Measurements from ENCODE around the gene GLI2. TPM values are rescaled to one million over a fixed set of nuclear protein-coding genes. Genes with fewer than 3 reads are reported as not detected.

The GLI2 gene
- total RNA-seq, 4 donors from 2014 or later, result 7.5 to 14.9 (median 8.7) TPM

- no peak for TF ChIP-seq POLR2A (IDR thresholded peaks at IDR 0.05)
- TF ChIP-seq EP300 (IDR thresholded peaks at IDR 0.05), result no peak
- no peak for TF ChIP-seq CTCF (IDR thresholded peaks at IDR 0.05)
- Histone ChIP-seq H3K27ac (peak overlapping the region; percentile 69 to 89 (median 75)), H3K36me3 (no peaks in the 10 kb centered on the region), H3K4me1 (peaks cover 0 to 58% (median 10%) of the 10 kb centered on the region in 4 donors), H3K4me3 (peak overlapping the region; percentile 43 to 70 (median 48)), H3K9me3 (no peaks in the 10 kb centered on the region), H3K27me3 (peaks cover 0 to 66% of the 10 kb centered on the region in 2 donors)
- DNase-seq (ENCODE audit: low spot score in 2 of 2), result no peak
- WGBS, 2 donors, result 0 to 6% methylated on average over 13 to 34 of the region's 38 CpGs
Observed at GRCh38 chr2:120736202-120736623, 545 bp downstream of the GLI2 start.

GRCh38 chr2:120736624-120737339 is 1.1 kb downstream of the GLI2 start:
- Histone ChIP-seq H3K9me3 (no peaks in the 10 kb centered on the region), H3K36me3 (no peaks in the 10 kb centered on the region), H3K4me3 (peak overlapping the region; percentile 43 to 70 (median 48)), H3K4me1 (peaks cover 0 to 64% (median 10%) of the 10 kb centered on the region in 4 donors), H3K27me3 (peaks cover 0 to 70% of the 10 kb centered on the region in 2 donors), H3K27ac (peak overlapping the region; percentile 69 to 89 (median 75))
- no peak for DNase-seq (ENCODE audit: low spot score in 2 of 2)
- WGBS, 2 donors, result 1 to 2% methylated on average over 38 to 45 of the region's 48 CpGs
- TF ChIP-seq EP300 (IDR thresholded peaks at IDR 0.05), result no peak
- TF ChIP-seq CTCF (IDR thresholded peaks at IDR 0.05), result peak in 1 of 5 experiments; percentile 18
- peak in 1 of 2 donors; percentile 35 for TF ChIP-seq POLR2A (IDR thresholded peaks at IDR 0.05)

GRCh38 chr2:120737340-120738101 is 1.9 kb downstream of the GLI2 start:
- WGBS, 2 donors, result 12 to 13% methylated on average over 24 to 31 of the region's 37 CpGs
- DNase-seq (ENCODE audit: low spot score in 2 of 2), result no peak
- no peak for TF ChIP-seq CTCF (IDR thresholded peaks at IDR 0.05)
- no peak for TF ChIP-seq EP300 (IDR thresholded peaks at IDR 0.05)
- no peak for TF ChIP-seq POLR2A (IDR thresholded peaks at IDR 0.05)
- H3K9me3 ChIP-seq, result no peaks in the 10 kb centered on the region
- H3K4me1 ChIP-seq, result peaks cover 0 to 71% (median 10%) of the 10 kb centered on the region in 4 donors
- peak overlapping the region in 3 of 4 donors; percentile 73 to 89 (median 77) for H3K27ac ChIP-seq
- peaks cover 0 to 78% of the 10 kb centered on the region in 2 donors for H3K27me3 ChIP-seq
- no peaks in the 10 kb centered on the region for H3K36me3 ChIP-seq
- H3K4me3 ChIP-seq, result peak overlapping the region; percentile 43 to 70 (median 48)

GRCh38 chr2:120738117-120738516 is 2.4 kb downstream of the GLI2 start:
- Histone ChIP-seq H3K36me3 (no peaks in the 10 kb centered on the region), H3K27me3 (peaks cover 0 to 79% of the 10 kb centered on the region in 2 donors), H3K4me1 (peaks cover 0 to 72% (median 10%) of the 10 kb centered on the region in 4 donors), H3K9me3 (no peaks in the 10 kb centered on the region), H3K4me3 (peak overlapping the region in 2 of 4 donors; percentile 52 to 70), H3K27ac (peak overlapping the region in 3 of 4 donors; percentile 73 to 89 (median 77))
- DNase-seq (ENCODE audit: low spot score in 2 of 2), result no peak
- WGBS, 2 donors, result 62 to 70% methylated on average over 7 of the region's 7 CpGs
- TF ChIP-seq POLR2A (IDR thresholded peaks at IDR 0.05), result no peak
- TF ChIP-seq CTCF (IDR thresholded peaks at IDR 0.05), result no peak
- TF ChIP-seq EP300 (IDR thresholded peaks at IDR 0.05), result no peak
